DND-41 (cell line): ENCODE measurements around the gene NSG2.

Source experiments
- ATAC-seq: fragments of 200-7000 bp; cut with Tn5 transposase; 3 replicates; pipeline ENCODE4 v1.9.1; 2021; ENCODE audit warnings: low read depth; ENCODE audit not compliant: insufficient read depth
- DNase-seq: peaks from one replicate; pipeline ENCODE4 v3.0.0-alpha.2; 2020
- H2AFZ ChIP-seq: 2 replicates; pipeline ENCODE4 v1.6.0; 2012; ENCODE audit warnings: low read depth, low read length
- H3K27ac ChIP-seq: 2 replicates; pipeline ENCODE4 v1.5.1; 2012; ENCODE audit warnings: low read length, inconsistent platforms
- H3K27me3 ChIP-seq: fragments of 200-600 bp; sonication (generic); 2 replicates; pipeline ENCODE4 v1.6.0; 2012; ENCODE audit warnings: low read length, mild to moderate bottlenecking, inconsistent platforms; ENCODE audit not compliant: insufficient read depth, poor library complexity
- H3K36me3 ChIP-seq: 2 replicates; pipeline ENCODE4 v1.5.1; 2012; ENCODE audit warnings: low read length, inconsistent platforms; ENCODE audit not compliant: insufficient read depth
- H3K4me1 ChIP-seq: 2 replicates; pipeline ENCODE4 v1.5.1; 2012; ENCODE audit warnings: mild to moderate bottlenecking, low read length; ENCODE audit not compliant: insufficient read depth
- H3K4me2 ChIP-seq: 2 replicates; pipeline ENCODE4 v1.6.0; 2012; ENCODE audit warnings: mild to moderate bottlenecking, moderate library complexity, low read length, inconsistent platforms; ENCODE audit not compliant: insufficient read depth
- H3K4me3 ChIP-seq, 2 experiments: fragments of 200-600 bp in 1 of 2; shearing (Covaris generic) in 1 of 2; 2 replicates each; pipeline ENCODE4 v1.5.1; 2012 to 2016; ENCODE audit warnings: inconsistent platforms in 2 of 2, low read length in 2 of 2, mild to moderate bottlenecking in 2 of 2, low read depth in 1 of 2, moderate library complexity in 1 of 2
- H3K79me2 ChIP-seq: 2 replicates; pipeline ENCODE4 v1.6.0; 2012; ENCODE audit warnings: low read length, inconsistent platforms; ENCODE audit not compliant: insufficient read depth
- H3K9ac ChIP-seq: 2 replicates; pipeline ENCODE4 v1.6.0; 2012; ENCODE audit warnings: low read depth, mild to moderate bottlenecking, inconsistent platforms, low read length, moderate library complexity
- H3K9me3 ChIP-seq: 2 replicates; pipeline ENCODE4 v1.5.1; 2012; ENCODE audit warnings: low read length, moderate library complexity, mild to moderate bottlenecking, inconsistent platforms; ENCODE audit not compliant: insufficient read depth, severe bottlenecking
- H4K20me1 ChIP-seq: 2 replicates; pipeline ENCODE4 v1.6.0; 2012; ENCODE audit warnings: low read length; ENCODE audit not compliant: insufficient read depth
- CTCF ChIP-seq: IDR thresholded peaks from 2 replicates; pipeline ENCODE4 v1.5.1; 2012; ENCODE audit warnings: borderline replicate concordance, low read length, moderate library complexity, mild to moderate bottlenecking; ENCODE audit not compliant: poor library complexity, severe bottlenecking; ENCODE audit errors: extremely low read depth
- EZH2 ChIP-seq: IDR thresholded peaks from 3 replicates; pipeline ENCODE4 v1.6.1; 2012; ENCODE audit warnings: borderline replicate concordance, low read depth, mild to moderate bottlenecking, moderate library complexity, low read length, inconsistent platforms; ENCODE audit not compliant: severe bottlenecking

The NSG2 gene

GRCh38 chr5:174057206-174057605, 11.7 kb downstream of the NSG2 start:
- TF ChIP-seq CTCF = no peak
- TF ChIP-seq EZH2 = no peak
- Histone ChIP-seq H3K4me1 (no peaks in the 10 kb centered on the region), H3K9ac (no peak overlapping the region), H3K4me2 (no peak overlapping the region), H3K4me3 (no peak overlapping the region), H2AFZ (no peak overlapping the region), H3K36me3 (no peaks in the 10 kb centered on the region), H3K27me3 (no peaks in the 10 kb centered on the region), H3K79me2 (no peaks in the 10 kb centered on the region), H3K27ac (no peak overlapping the region), H3K9me3 (no peaks in the 10 kb centered on the region), H4K20me1 (no peaks in the 10 kb centered on the region)
- no peak for ATAC-seq
- no peak for DNase-seq

GRCh38 chr5:174058433-174059122, 13.1 kb downstream of the NSG2 start:
- no peaks in the 10 kb centered on the region for H3K9me3 ChIP-seq
- no peak for ATAC-seq
- no peaks in the 10 kb centered on the region for H3K79me2 ChIP-seq
- TF ChIP-seq CTCF = no peak
- no peak for TF ChIP-seq EZH2
- H3K36me3 ChIP-seq = no peaks in the 10 kb centered on the region
- DNase-seq = no peak
- H3K9ac ChIP-seq = no peak overlapping the region
- no peak overlapping the region for H3K27ac ChIP-seq
- no peak overlapping the region for H3K4me3 ChIP-seq
- H2AFZ ChIP-seq = no peak overlapping the region
- no peaks in the 10 kb centered on the region for H3K27me3 ChIP-seq
- H4K20me1 ChIP-seq = no peaks in the 10 kb centered on the region
- H3K4me2 ChIP-seq = no peak overlapping the region
- H3K4me1 ChIP-seq = no peaks in the 10 kb centered on the region

- Histone ChIP-seq H3K4me3 (no peak overlapping the region), H3K27me3 (no peaks in the 10 kb centered on the region)
Observed at GRCh38 chr5:174059247-174059646, 13.7 kb downstream of the NSG2 start.

More at GRCh38 chr5:174059247-174059646, 13.7 kb downstream of the NSG2 start:
- Histone ChIP-seq H3K9ac (no peak overlapping the region), H3K4me1 (no peaks in the 10 kb centered on the region), H3K4me2 (no peak overlapping the region), H4K20me1 (no peaks in the 10 kb centered on the region), H3K27ac (no peak overlapping the region), H3K79me2 (no peaks in the 10 kb centered on the region), H3K36me3 (no peaks in the 10 kb centered on the region), H3K9me3 (no peaks in the 10 kb centered on the region), H2AFZ (no peak overlapping the region)
- ATAC-seq (no peak), DNase-seq (no peak)
- TF ChIP-seq CTCF = no peak
- no peak for TF ChIP-seq EZH2
